Colonic mucosa (tissue), 4 donors: ENCODE measurements around the gene SUV39H2. TPM values are rescaled to one million over a fixed set of nuclear protein-coding genes. Genes with fewer than 3 reads are reported as not detected.
"Not testable (repeated sequence)": the region's sequence is repeated elsewhere in the genome, so short reads cannot be mapped to it uniquely, and the experiment has no call there.

ENCODE experiments used
- DNase-seq: peaks from one replicate; pipeline ENCODE4 v3.0.0-alpha.2; 2020
- H3K27ac ChIP-seq: fragments of 200-600 bp; one replicate; pipeline ENCODE4 v1.8.0; 2021
- H3K27me3 ChIP-seq: fragments of 200-600 bp; one replicate; pipeline ENCODE4 v1.8.0; 2021
- H3K36me3 ChIP-seq: fragments of 200-600 bp; one replicate; pipeline ENCODE4 v1.8.0; 2021
- H3K4me1 ChIP-seq: fragments of 200-600 bp; one replicate; pipeline ENCODE4 v1.8.0; 2021; ENCODE audit warnings: mild to moderate bottlenecking
- H3K4me3 ChIP-seq: fragments of 200-600 bp; one replicate; pipeline ENCODE4 v1.8.0; 2021
- H3K9ac ChIP-seq, 2 donors: one replicate each; pipeline ENCODE4 v1.7.0; 2013; ENCODE audit warnings: control low read depth in 2 of 2, low read depth in 2 of 2, low read length in 2 of 2
- H3K9me3 ChIP-seq: fragments of 200-600 bp; one replicate; pipeline ENCODE4 v1.8.0; 2021
- CTCF ChIP-seq: fragments of 200-600 bp; IDR thresholded peaks from one replicate; pipeline ENCODE4 v1.8.0; 2022; ENCODE audit warnings: antibody characterized with exemption, mild to moderate bottlenecking
- intact Hi-C: fragments of 100-400 bp; cut with DNase I; formaldehyde crosslinking; loops from one replicate; pipeline ENCODE4 v1.14.1; 2022
- total RNA-seq, 2 donors: library from RNA; stranded (reverse); fragmentation: NEBNext Ultra II Directional in 1 of 2; extraction: Animal tissue kit (Norgen Biotek cat#: 25700) in 1 of 2; gene quantifications; one replicate each; pipeline ENCODE4 v1.2.1, GENCODE V29; 2021
- donor health status: healthy.
- donor health status: DM: no; HTN: no; CAD: no.
- donor health status: DM: no; HTN: no; CAD: no.

The SUV39H2 gene
- total RNA-seq, 2 donors from 2014 or later, result 6.1 to 20.2 TPM

- no peak for TF ChIP-seq CTCF
- no peak overlapping the region for H3K9ac ChIP-seq
- H3K9me3 ChIP-seq, result no peaks in the 10 kb centered on the region
- H3K27ac ChIP-seq, result no peak overlapping the region
- no peak for DNase-seq
- intact Hi-C loops, result no loop called here
- no peaks in the 10 kb centered on the region for H3K4me1 ChIP-seq
- no peaks in the 10 kb centered on the region for H3K27me3 ChIP-seq
- no peaks in the 10 kb centered on the region for H3K36me3 ChIP-seq
- no peak overlapping the region for H3K4me3 ChIP-seq
These were observed 12.5 kb downstream of the SUV39H2 start for GRCh38 chr10:14891151-14891550.

GRCh38 chr10:14904316-14904732 is 25.7 kb downstream of the SUV39H2 start:
- H3K9me3 ChIP-seq, result no peaks in the 10 kb centered on the region
- H3K9ac ChIP-seq, result no peak overlapping the region
- no peak overlapping the region for H3K27ac ChIP-seq
- peaks cover 10% of the 10 kb centered on the region for H3K36me3 ChIP-seq
- peak; percentile 45 for TF ChIP-seq CTCF
- no peak for DNase-seq
- intact Hi-C loops, result no loop called here
- H3K4me3 ChIP-seq, result no peak overlapping the region
- H3K27me3 ChIP-seq, result no peaks in the 10 kb centered on the region
- H3K4me1 ChIP-seq, result no peaks in the 10 kb centered on the region

- peaks cover 10% of the 10 kb centered on the region for H3K36me3 ChIP-seq
- H3K4me3 ChIP-seq, result no peak overlapping the region
- no peaks in the 10 kb centered on the region for H3K4me1 ChIP-seq
- TF ChIP-seq CTCF, result no peak
- no peaks in the 10 kb centered on the region for H3K27me3 ChIP-seq
- intact Hi-C loops, result no loop called here
- no peak overlapping the region for H3K9ac ChIP-seq
- H3K9me3 ChIP-seq, result no peaks in the 10 kb centered on the region
- DNase-seq, result no peak
- no peak overlapping the region for H3K27ac ChIP-seq
These were observed 26.2 kb downstream of the SUV39H2 start for GRCh38 chr10:14904864-14905263.

- Histone ChIP-seq H3K4me3 (no peak overlapping the region), H3K9ac (no peak overlapping the region), H3K4me1 (no peaks in the 10 kb centered on the region), H3K36me3 (peaks cover 10% of the 10 kb centered on the region), H3K9me3 (no peaks in the 10 kb centered on the region), H3K27me3 (no peaks in the 10 kb centered on the region), H3K27ac (no peak overlapping the region)
- TF ChIP-seq CTCF, result no peak
- intact Hi-C loops, result no loop called here
- no peak for DNase-seq
These were observed 27.2 kb downstream of the SUV39H2 start for GRCh38 chr10:14905890-14906289.

- H3K9ac ChIP-seq, result no peak overlapping the region
- intact Hi-C loops, result no loop called here
- H3K4me1 ChIP-seq, result no peaks in the 10 kb centered on the region
- TF ChIP-seq CTCF, result no peak
- H3K27ac ChIP-seq, result no peak overlapping the region
- no peak for DNase-seq
- H3K36me3 ChIP-seq, result peaks cover 10% of the 10 kb centered on the region
- no peaks in the 10 kb centered on the region for H3K27me3 ChIP-seq
- H3K4me3 ChIP-seq, result no peak overlapping the region
- no peaks in the 10 kb centered on the region for H3K9me3 ChIP-seq
These were observed 28.1 kb downstream of the SUV39H2 start for GRCh38 chr10:14906765-14907164.

GRCh38 chr10:14907591-14907990 is 28.9 kb downstream of the SUV39H2 start:
- intact Hi-C loops, H3K9ac ChIP-seq, H3K9me3 ChIP-seq, H3K27me3 ChIP-seq, H3K4me3 ChIP-seq, H3K4me1 ChIP-seq, H3K27ac ChIP-seq, DNase-seq, H3K36me3 ChIP-seq: not testable (repeated sequence)
